Measurements from ENCODE around the gene APOA1.
"Not testable (repeated sequence)": the region's sequence is repeated elsewhere in the genome, so short reads cannot be mapped to it uniquely, and the experiment has no call there.

The APOA1 gene

DNA sequence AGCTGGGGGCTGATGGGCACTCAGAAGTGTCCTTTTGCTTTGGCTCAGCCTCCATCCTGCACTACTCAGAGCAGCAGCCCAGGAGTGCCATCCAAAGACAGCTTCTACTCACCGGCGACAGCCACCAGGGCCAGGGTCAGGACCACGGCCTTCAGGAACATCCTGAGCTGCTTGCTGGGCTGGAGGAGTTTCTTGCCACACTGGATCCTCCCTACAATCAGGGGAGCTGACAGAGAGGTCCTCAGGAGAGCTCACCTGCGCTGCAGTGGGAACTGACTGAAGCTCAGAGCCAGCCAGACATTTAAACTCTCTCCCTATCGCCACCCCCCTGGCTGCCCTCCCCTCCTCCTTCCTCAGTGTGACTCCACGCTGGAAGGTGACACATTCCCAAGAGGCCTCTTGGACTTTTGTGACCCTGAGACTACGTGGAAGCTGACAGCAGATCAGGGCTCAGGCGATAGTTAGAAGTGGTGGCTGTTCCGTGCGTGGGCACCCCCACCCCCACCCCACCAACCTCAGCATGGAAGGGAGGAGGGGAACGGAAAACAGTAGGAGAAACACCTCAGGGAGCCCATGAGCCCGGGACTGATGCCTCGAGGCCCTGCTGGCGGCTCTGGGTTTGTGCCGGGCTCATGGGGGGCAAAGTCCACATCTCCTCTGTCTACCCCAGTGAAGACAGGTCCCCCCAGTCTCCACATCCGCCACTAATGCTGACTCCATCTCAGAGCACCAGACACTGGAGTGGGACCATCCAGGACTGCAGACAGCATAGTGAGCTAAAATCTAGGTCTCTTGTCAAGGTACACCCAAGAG is 14.2 kb downstream of the APOA1 start, which contains the start of gene APOA4:
Gene APOA4 (minus strand): TSS at position 274 of the 813 bp plus-strand sequence. CDS start 113 bp downstream, at position 161.
- Mint-ChIP-seq H3K27me3 (no peaks in the 10 kb centered on the region), H3K9me3 (no peaks in the 10 kb centered on the region), H3K27ac (no peak within 1 kb of the TSS), H3K36me3 (ENCODE audit: low read depth) (no peaks in the 10 kb centered on the region), H3K4me1 (no peaks in the 10 kb centered on the region), H3K4me3 (no peak within 1 kb of the TSS)
- ATAC-seq (no peak), DNase-seq (no peak)

DNA sequence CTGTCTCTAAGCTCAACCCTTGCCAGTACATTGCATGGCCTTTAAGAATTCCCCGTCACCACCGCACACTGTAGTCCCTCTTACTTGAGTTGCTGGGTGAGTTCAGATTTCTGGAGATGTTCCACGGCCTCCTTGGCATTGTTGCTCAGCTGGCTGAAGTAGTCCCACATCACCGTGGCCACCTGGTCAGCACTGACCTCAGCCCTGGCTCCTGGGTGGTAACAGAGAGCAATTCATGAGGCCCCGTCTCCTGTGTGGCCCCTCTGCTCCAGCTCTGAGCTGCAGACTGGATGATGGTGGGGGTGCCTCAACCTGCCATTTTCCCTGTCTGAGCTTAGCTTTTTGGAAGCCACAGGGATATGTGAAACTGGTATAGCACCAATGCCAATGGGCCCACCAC is 14.8 kb downstream of the APOA1 start:
- DNase-seq (no peak), ATAC-seq (no peak)
- Mint-ChIP-seq H3K4me1 (no peaks in the 10 kb centered on the region), H3K27me3 (no peaks in the 10 kb centered on the region), H3K27ac (no peak overlapping the region), H3K36me3 (ENCODE audit: low read depth) (no peaks in the 10 kb centered on the region), H3K4me3 (no peak overlapping the region), H3K9me3 (no peaks in the 10 kb centered on the region)

DNA sequence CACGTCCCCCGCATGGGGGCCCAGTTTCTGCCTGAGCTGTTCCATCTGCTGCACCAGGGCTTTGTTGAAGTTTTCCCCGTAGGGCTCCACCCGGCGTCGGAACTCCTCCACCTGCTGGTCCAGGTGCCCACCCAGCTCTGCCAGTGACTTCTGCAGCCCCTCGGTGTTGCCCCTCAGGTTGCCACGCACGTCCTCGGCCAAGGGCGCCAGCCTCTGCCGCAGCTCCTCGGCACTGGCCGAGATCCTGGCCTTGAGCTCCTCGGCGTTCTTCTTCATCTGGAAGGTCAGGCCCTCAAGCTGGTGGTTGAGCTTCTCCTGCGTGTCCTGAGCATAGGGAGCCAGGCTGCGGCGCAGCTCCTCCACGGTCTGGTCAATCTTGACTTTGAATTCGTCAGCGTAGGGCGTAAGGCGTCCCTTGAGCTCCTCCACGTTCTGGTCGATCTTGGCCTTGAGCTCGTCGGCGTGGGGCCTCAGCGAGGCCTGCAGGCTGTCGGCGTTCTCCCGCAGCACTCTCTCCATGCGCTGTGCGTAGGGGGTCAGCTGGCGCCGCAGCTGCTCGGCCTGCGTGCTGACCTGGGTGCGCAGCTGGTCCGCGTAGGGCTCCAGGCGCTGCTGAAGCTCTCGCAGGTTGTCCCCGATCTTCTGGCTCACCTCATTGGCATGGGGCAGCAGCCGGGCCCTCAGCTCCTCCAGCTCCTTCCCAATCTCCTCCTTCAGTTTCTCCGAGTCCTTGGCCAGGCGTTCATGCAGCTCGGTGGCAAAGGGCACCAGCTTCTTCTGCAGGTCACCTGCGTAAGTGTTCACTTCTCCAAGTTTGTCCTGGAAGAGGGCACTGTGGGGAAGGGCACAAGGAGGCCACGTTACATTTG is 16.1 kb downstream of the APOA1 start:
- ATAC-seq = no peak
- DNase-seq = no peak
- Mint-ChIP-seq H3K36me3 (ENCODE audit: low read depth) (no peaks in the 10 kb centered on the region), H3K27me3 (no peaks in the 10 kb centered on the region), H3K4me3 (no peak overlapping the region), H3K9me3 (no peaks in the 10 kb centered on the region), H3K4me1 (no peaks in the 10 kb centered on the region), H3K27ac (no peak overlapping the region)

DNA sequence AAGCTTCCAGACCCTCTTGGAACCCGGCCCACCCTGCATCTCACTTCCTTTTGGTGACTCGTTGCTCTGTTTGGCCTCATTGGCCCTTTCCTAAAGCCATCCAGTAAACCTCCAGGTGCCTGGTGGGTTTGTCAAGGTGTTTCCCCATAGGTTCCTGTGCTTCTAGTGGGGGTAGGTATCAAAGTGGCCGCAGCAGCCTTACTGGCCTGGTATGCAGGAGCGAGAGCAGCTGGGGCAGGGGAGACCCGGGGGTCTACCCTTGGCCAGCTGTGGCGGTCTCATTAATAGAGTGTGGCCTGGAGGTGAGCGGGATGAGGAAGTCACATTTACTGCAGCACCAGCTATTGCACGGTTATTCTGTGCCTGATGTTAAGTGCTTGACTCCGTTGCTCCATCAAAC is 18.4 kb downstream of the APOA1 start:
- H3K36me3 Mint-ChIP-seq (ENCODE audit: low read depth) = no peaks in the 10 kb centered on the region
- H3K4me3 Mint-ChIP-seq = no peak overlapping the region
- no peak for ATAC-seq

DNA sequence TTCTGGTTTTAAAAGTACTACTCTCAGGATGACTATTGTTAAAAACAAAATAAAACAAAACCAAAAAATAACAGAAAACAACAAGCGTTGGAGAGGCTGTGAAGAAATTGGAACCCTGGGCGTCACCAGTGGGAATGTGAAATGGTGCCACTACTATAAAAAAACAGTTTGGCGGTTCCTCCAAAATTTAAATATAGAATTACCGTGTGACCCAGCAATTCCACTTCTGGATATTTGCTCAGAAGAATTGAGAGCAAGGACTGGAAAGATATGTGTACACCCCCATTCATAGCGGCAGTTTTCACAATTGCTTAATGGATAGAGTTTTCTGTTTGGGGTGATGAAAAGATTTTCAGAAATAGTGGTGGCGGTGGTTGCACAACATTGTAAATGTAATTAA is 22.9 kb downstream of the APOA1 start:
- Mint-ChIP-seq H3K27ac (no peak overlapping the region), H3K4me1 (no peaks in the 10 kb centered on the region), H3K4me3 (no peak overlapping the region), H3K27me3 (no peaks in the 10 kb centered on the region), H3K9me3 (no peaks in the 10 kb centered on the region), H3K36me3 (ENCODE audit: low read depth) (no peaks in the 10 kb centered on the region)
- ATAC-seq (no peak), DNase-seq (no peak)

More for the DNA sequence above, 18.4 kb downstream of the APOA1 start:
- no peaks in the 10 kb centered on the region for H3K27me3 Mint-ChIP-seq
- DNase-seq = no peak
- H3K27ac Mint-ChIP-seq = no peak overlapping the region
- no peaks in the 10 kb centered on the region for H3K9me3 Mint-ChIP-seq
- no peaks in the 10 kb centered on the region for H3K4me1 Mint-ChIP-seq

DNA sequence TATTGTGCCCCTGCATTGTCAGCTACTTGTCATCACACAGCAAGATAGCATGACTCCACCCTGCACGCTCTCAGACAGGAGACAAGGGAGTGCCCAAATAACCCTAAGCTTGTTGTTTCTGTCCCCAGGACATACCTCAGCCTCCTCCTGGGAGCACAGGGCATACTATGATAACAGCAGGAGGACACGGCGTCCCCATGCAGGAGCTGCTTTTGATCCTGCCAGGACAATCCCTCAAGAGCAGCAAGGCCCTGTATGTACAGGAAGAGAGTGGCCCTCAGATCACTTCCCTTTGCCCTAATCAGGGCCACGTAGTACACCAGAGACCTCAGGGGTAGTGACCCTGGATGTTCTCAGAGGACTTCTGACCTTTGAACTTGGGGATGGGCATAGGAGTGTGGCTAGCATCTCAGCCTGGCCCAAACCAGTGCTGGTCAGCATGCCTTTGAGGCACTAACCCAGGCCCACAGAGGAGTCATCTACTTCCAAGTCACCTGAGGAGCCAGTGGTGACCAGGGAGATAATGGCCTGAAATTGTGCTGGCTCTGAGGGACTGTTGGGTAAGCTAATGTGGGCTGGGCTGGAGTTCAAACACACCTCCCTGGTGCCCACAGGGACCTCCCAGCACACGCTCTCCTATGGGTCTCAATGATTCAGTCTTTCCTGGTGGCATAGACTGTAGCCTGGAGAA is 23.5 kb downstream of the APOA1 start:
- DNase-seq (no peak), ATAC-seq (no peak)
- Mint-ChIP-seq H3K4me3 (no peak overlapping the region), H3K36me3 (ENCODE audit: low read depth) (no peaks in the 10 kb centered on the region), H3K9me3 (no peaks in the 10 kb centered on the region), H3K27me3 (no peaks in the 10 kb centered on the region), H3K4me1 (no peaks in the 10 kb centered on the region), H3K27ac (no peak overlapping the region)

DNA sequence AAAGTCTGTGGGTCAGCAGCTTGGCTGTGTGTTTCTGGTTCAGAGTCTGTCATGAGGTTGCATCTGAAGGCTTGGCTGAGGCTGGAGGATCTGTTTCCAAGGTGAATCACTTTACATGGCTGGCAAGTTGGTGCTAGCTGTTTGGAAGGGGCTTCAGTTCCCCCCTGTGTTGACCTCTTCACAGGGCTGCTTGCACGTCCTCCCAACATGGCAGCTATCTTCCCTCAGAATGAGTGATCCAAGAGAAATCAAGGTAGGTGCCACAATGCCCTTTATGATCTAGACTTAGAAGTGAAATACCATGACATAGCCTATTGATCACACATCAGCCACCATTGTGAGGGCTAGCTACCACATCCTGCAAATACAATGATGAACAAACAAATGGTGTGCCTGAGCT is 24.3 kb downstream of the APOA1 start:
- no peaks in the 10 kb centered on the region for H3K36me3 Mint-ChIP-seq (ENCODE audit: low read depth)
- H3K27ac Mint-ChIP-seq = no peak overlapping the region
- DNase-seq = no peak
- no peak overlapping the region for H3K4me3 Mint-ChIP-seq
- H3K9me3 Mint-ChIP-seq = no peaks in the 10 kb centered on the region
- no peaks in the 10 kb centered on the region for H3K4me1 Mint-ChIP-seq
- no peaks in the 10 kb centered on the region for H3K27me3 Mint-ChIP-seq
- ATAC-seq = no peak

DNA sequence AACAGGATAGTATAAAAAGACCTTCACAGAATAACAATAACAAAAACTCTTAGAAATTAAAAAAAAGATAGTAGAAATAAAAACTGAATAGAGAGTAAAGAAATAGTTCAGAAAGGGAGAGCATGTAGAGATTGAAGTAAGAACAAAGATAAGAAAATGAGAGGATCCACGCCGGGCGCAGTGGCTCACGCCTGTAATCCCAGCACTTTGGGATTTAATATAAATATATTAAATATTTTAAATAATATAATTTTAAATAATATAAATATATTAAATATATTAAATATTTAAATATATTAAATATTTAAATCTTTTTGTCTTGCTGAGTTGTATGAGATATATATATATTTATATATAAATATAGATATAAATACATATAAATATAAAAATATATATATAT is 25.3 kb downstream of the APOA1 start:
- ATAC-seq (no peak), DNase-seq (no peak)
- H3K36me3 Mint-ChIP-seq (ENCODE audit: low read depth) = no peaks in the 10 kb centered on the region
- H3K27ac Mint-ChIP-seq = no peak overlapping the region
- no peak overlapping the region for H3K4me3 Mint-ChIP-seq
- H3K9me3 Mint-ChIP-seq = no peaks in the 10 kb centered on the region
- no peaks in the 10 kb centered on the region for H3K4me1 Mint-ChIP-seq
- no peaks in the 10 kb centered on the region for H3K27me3 Mint-ChIP-seq

DNA sequence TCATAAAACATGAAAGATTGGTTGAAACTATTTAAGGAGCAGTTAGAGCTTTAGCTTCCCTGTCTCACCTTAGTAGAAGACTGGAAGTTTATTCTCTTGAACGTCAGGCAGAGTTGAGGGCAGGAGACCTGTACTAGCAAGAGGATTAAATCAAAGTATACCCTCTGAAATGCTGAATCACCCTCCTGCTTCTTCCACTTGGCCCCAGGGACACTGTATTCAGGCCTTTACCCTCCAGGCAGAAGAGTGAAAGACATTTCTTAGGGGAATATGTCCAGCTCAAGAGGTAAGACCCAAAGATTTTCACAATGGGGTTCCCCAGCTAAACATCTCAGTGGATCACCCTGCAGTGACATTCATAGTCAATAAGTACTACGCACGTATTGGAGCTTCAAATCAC is 26.2 kb downstream of the APOA1 start:
- Mint-ChIP-seq H3K36me3 (ENCODE audit: low read depth) (no peaks in the 10 kb centered on the region), H3K9me3 (no peaks in the 10 kb centered on the region), H3K27me3 (no peaks in the 10 kb centered on the region), H3K4me1 (no peaks in the 10 kb centered on the region), H3K27ac (no peak overlapping the region), H3K4me3 (no peak overlapping the region)
- ATAC-seq (no peak), DNase-seq (no peak)

DNA sequence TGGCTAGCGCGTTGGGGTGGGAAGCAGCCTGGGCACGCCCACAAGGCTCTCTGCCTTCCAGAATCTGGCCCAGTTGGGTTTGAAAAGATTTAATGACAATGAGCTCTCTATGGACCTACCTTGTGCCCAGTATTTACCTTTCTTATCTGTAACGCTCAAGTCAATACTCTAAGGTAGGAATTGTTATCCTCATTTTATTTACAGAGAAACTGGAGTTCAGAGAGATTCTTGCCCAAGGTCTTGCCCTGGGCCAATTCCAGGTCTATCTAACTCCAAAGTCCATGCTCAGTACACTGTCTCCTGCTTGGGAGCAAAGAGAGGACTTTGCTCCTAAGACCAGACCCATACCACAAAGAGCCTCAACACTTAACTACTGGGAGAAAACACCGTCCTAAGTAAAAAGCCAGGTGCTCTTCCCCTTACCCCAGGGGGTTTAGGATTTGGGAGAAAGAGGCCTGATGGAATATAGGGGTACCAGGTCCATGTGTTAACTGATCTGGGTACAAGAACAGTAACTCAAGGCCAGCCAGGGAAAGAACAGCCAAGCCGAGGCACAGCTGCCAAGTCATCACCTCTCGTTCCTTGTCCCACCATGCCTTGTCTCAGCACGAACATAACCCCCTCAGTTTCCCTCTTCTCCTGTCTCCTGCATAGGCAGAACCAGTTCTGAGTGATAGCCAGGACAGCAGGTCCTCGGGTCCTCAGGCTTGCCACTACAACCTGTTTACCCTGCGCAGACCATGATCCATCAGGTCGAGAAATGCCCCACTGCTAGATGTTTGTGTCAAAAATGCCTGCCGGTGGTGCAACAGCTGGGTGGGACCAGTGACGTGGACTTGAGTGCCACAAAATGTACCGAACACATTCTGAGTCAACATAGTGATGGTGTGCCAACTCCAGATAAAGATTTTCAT is 28.9 kb downstream of the APOA1 start:
- H3K27me3 Mint-ChIP-seq = no peaks in the 10 kb centered on the region
- H3K4me1 Mint-ChIP-seq = no peaks in the 10 kb centered on the region
- no peak overlapping the region for H3K27ac Mint-ChIP-seq
- H3K9me3 Mint-ChIP-seq = no peaks in the 10 kb centered on the region
- ATAC-seq (no peak), DNase-seq (no peak)
- H3K36me3 Mint-ChIP-seq (ENCODE audit: low read depth) = no peaks in the 10 kb centered on the region
- no peak overlapping the region for H3K4me3 Mint-ChIP-seq

DNA sequence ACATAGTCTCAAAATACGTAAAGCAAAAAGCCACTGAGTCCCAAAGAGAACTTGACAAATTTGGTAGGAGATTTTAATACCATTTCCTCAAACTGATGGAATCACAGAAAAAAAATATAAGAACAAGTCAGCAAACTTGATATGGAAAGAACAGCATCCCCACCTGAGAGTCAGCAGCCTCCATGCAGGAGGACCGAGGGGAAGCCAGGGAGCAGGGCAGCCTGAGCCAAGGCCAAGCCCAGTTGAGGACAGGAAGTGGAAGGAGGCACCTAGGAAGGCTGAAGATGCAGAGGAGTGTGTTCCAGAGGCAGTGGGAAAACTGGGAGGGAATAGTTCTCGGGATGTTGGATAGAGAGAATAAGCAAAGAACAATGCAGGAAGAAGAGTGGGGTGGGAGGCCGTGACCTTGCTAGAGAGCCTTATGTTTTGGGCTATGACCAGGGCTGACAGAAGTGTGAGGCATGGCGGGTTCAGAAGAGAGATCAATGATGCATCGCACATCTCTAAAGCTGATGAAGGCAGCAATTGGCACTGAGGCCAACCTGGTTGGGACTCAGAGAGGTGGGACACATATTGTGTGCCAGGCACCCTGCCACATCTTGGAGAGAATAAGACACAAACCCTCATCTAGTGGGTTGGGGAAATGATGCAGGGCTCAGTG is 29.7 kb downstream of the APOA1 start:
- Mint-ChIP-seq H3K27ac (no peak overlapping the region), H3K9me3 (no peaks in the 10 kb centered on the region), H3K27me3 (no peaks in the 10 kb centered on the region), H3K4me3 (no peak overlapping the region), H3K36me3 (ENCODE audit: low read depth) (no peaks in the 10 kb centered on the region), H3K4me1 (no peaks in the 10 kb centered on the region)
- no peak for DNase-seq
- no peak for ATAC-seq

DNA sequence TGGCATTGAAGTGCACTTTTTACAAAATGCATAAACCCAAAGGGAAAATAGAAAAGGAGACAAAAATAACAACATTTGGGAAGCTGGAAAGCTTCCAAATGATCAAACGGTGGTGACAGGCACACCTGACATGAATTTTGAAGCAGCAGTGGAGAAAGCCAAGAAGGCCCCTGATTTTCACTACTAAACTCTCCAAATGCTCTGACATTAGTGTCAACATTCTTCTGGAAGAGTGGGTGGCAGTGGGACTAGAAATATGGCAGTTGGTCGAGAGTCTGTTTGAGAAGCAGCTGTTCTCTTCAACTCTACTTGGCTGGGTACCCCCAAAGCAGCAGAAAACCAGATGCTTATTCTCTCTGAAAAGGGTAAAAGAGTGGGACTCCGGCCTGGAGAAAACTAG is 33.4 kb downstream of the APOA1 start:
- H3K36me3 Mint-ChIP-seq (ENCODE audit: low read depth) = no peaks in the 10 kb centered on the region
- H3K4me3 Mint-ChIP-seq = no peak overlapping the region
- H3K27ac Mint-ChIP-seq = no peak overlapping the region
- no peaks in the 10 kb centered on the region for H3K9me3 Mint-ChIP-seq
- no peak for ATAC-seq
- peaks cover 9% of the 10 kb centered on the region for H3K27me3 Mint-ChIP-seq
- no peak for DNase-seq
- H3K4me1 Mint-ChIP-seq = no peaks in the 10 kb centered on the region

DNA sequence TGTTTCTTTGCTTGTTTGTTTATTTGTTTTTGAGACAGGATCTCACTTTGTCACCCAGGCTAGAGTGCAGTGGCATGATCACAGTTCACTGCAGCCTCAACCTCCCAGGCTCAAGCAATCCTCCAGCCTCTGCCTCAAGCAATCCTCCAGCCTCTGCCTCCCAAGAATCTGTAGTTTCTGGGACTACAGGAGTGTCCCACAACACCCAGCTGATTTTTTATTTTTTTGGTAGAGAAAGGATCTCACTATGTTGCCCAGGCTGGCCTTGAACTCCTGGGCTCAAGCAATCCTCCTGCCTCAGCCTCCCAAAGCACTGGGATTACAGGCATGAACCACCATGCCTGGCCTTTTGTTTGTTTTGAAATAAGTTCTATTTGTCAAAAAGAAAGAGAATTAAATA is 35.8 kb downstream of the APOA1 start:
- not testable (repeated sequence) for H3K27me3 Mint-ChIP-seq; H3K4me3 Mint-ChIP-seq; H3K4me1 Mint-ChIP-seq; ATAC-seq; H3K27ac Mint-ChIP-seq; H3K36me3 Mint-ChIP-seq (ENCODE audit: low read depth); DNase-seq; H3K9me3 Mint-ChIP-seq
